SK-N-SH treated with all-trans-retinoic acid at 6 μM for 48 hours (cell line): ENCODE measurements around the gene TSSC4.

ENCODE experiments used
- ATAC-seq: fragments of 200-7000 bp; cut with Tn5 transposase; 3 replicates; pipeline ENCODE4 v1.9.1; 2020; ENCODE audit warnings: mild to moderate bottlenecking, moderate library complexity
- BACH2 ChIP-seq: fragments of 250-450 bp; sonication (Bioruptor Pico); IDR thresholded peaks from 2 replicates; pipeline ENCODE4 v1.9.0; 2021; ENCODE audit warnings: mild to moderate bottlenecking, borderline replicate concordance
- ESRRG ChIP-seq: fragments of 250-450 bp; sonication (Bioruptor Pico); IDR thresholded peaks from 2 replicates; pipeline ENCODE4 v1.6.1; 2021; ENCODE audit warnings: mild to moderate bottlenecking
- OSR1 ChIP-seq: fragments of 250-450 bp; sonication (Bioruptor Pico); IDR thresholded peaks from 2 replicates; pipeline ENCODE4 v1.8.0; 2022; ENCODE audit warnings: moderate library complexity, mild to moderate bottlenecking, inconsistent platforms
- RARB ChIP-seq: fragments of 250-450 bp; sonication (Bioruptor Pico); IDR thresholded peaks from 2 replicates; pipeline ENCODE4 v1.8.0; 2021; ENCODE audit warnings: mild to moderate bottlenecking, moderate library complexity
- ZC3H10 ChIP-seq: fragments of 250-450 bp; sonication (Bioruptor Pico); IDR thresholded peaks from 2 replicates; pipeline ENCODE4 v1.5.1; 2021; ENCODE audit warnings: mild to moderate bottlenecking, moderate library complexity
- ZFP30 ChIP-seq: fragments of 450-650 bp; formaldehyde crosslinking; IDR thresholded peaks from 2 replicates; pipeline ENCODE4 v1.5.0; 2022; ENCODE audit warnings: mild to moderate bottlenecking, moderate library complexity
- ZNF8 ChIP-seq: fragments of 450-650 bp; formaldehyde crosslinking; IDR thresholded peaks from 2 replicates; pipeline ENCODE4 v1.5.0; 2020; ENCODE audit warnings: mild to moderate bottlenecking, moderate library complexity
- TF ChIP-seq, protein P1 (sequence below): fragments of 250-450 bp; sonication (Bioruptor Pico); IDR thresholded peaks from 2 replicates; pipeline ENCODE4 v1.8.0; 2020; ENCODE audit warnings: mild to moderate bottlenecking, moderate library complexity, borderline replicate concordance
- TF ChIP-seq, protein P2 (sequence below): fragments of 250-450 bp; sonication (Bioruptor Pico); IDR thresholded peaks from 2 replicates; pipeline ENCODE4 v1.8.0; 2021; ENCODE audit warnings: low read depth, mild to moderate bottlenecking, moderate library complexity, borderline replicate concordance
- TF ChIP-seq, protein P3 (sequence below): fragments of 250-450 bp; sonication (Bioruptor Pico); IDR thresholded peaks from 2 replicates; pipeline ENCODE4 v1.5.0; 2020; ENCODE audit warnings: mild to moderate bottlenecking, moderate library complexity
- TF ChIP-seq, protein P4 (sequence below): fragments of 250-450 bp; sonication (Bioruptor Pico); IDR thresholded peaks from 2 replicates; pipeline ENCODE4 v1.5.1; 2021; ENCODE audit warnings: mild to moderate bottlenecking, moderate library complexity

TSSC4 gene

DNA sequence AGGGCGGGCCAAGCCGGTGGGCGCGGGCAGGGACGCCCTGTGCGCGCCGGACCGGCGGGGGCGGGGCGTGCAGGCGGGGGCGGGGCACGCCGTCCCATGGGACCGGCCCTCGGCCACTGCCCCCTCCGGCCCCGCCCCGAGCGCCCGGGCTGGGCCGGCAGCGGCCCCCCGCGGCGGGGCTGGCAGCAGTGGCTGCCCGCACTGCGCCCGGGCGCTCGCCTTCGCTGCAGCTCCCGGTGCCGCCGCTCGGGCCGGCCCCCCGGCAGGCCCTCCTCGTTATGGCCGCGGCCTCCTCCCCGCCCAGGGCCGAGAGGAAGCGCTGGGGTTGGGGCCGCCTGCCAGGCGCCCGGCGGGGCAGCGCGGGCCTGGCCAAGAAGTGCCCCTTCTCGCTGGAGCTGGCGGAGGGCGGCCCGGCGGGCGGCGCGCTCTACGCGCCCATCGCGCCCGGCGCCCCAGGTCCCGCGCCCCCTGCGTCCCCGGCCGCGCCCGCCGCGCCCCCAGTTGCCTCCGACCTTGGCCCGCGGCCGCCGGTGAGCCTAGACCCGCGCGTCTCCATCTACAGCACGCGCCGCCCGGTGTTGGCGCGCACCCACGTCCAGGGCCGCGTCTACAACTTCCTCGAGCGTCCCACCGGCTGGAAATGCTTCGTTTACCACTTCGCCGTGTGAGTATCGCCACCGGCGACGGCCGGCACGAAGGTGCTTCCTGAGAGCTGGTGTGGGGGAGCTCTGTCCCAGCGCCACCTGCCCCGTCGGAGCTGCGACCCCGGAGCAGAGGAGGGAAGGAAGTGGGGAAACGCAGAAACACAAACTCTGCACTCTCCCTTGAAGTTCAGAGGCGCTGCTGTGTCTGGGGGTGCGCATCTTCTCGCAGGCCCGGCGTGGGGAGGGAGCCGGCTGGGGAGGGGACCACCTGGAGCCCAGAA lies 44.5 kb downstream of the TSSC4 start, which contains the start of gene KCNQ1 (continued):
- TF ChIP-seq, protein P1, sequence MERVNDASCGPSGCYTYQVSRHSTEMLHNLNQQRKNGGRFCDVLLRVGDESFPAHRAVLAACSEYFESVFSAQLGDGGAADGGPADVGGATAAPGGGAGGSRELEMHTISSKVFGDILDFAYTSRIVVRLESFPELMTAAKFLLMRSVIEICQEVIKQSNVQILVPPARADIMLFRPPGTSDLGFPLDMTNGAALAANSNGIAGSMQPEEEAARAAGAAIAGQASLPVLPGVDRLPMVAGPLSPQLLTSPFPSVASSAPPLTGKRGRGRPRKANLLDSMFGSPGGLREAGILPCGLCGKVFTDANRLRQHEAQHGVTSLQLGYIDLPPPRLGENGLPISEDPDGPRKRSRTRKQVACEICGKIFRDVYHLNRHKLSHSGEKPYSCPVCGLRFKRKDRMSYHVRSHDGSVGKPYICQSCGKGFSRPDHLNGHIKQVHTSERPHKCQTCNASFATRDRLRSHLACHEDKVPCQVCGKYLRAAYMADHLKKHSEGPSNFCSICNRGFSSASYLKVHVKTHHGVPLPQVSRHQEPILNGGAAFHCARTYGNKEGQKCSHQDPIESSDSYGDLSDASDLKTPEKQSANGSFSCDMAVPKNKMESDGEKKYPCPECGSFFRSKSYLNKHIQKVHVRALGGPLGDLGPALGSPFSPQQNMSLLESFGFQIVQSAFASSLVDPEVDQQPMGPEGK (CRISPR knock-in tag), result no peak
- TF ChIP-seq OSR1 (CRISPR knock-in tag), result no peak
- TF ChIP-seq RARB (CRISPR knock-in tag), result no peak
- TF ChIP-seq ZFP30 (CRISPR knock-in tag), result no peak
- no peak for TF ChIP-seq ZC3H10 (CRISPR knock-in tag)
- TF ChIP-seq, protein P2, sequence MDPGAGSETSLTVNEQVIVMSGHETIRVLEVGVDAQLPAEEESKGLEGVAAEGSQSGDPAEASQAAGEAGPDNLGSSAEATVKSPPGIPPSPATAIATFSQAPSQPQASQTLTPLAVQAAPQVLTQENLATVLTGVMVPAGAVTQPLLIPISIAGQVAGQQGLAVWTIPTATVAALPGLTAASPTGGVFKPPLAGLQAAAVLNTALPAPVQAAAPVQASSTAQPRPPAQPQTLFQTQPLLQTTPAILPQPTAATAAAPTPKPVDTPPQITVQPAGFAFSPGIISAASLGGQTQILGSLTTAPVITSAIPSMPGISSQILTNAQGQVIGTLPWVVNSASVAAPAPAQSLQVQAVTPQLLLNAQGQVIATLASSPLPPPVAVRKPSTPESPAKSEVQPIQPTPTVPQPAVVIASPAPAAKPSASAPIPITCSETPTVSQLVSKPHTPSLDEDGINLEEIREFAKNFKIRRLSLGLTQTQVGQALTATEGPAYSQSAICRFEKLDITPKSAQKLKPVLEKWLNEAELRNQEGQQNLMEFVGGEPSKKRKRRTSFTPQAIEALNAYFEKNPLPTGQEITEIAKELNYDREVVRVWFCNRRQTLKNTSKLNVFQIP (CRISPR knock-in tag), result no peak
- no peak for TF ChIP-seq ZNF8 (CRISPR knock-in tag)
- TF ChIP-seq, protein P3, sequence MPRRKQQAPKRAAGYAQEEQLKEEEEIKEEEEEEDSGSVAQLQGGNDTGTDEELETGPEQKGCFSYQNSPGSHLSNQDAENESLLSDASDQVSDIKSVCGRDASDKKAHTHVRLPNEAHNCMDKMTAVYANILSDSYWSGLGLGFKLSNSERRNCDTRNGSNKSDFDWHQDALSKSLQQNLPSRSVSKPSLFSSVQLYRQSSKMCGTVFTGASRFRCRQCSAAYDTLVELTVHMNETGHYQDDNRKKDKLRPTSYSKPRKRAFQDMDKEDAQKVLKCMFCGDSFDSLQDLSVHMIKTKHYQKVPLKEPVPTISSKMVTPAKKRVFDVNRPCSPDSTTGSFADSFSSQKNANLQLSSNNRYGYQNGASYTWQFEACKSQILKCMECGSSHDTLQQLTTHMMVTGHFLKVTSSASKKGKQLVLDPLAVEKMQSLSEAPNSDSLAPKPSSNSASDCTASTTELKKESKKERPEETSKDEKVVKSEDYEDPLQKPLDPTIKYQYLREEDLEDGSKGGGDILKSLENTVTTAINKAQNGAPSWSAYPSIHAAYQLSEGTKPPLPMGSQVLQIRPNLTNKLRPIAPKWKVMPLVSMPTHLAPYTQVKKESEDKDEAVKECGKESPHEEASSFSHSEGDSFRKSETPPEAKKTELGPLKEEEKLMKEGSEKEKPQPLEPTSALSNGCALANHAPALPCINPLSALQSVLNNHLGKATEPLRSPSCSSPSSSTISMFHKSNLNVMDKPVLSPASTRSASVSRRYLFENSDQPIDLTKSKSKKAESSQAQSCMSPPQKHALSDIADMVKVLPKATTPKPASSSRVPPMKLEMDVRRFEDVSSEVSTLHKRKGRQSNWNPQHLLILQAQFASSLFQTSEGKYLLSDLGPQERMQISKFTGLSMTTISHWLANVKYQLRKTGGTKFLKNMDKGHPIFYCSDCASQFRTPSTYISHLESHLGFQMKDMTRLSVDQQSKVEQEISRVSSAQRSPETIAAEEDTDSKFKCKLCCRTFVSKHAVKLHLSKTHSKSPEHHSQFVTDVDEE, result no peak
- TF ChIP-seq, all 23 proteins: peak for 0

DNA sequence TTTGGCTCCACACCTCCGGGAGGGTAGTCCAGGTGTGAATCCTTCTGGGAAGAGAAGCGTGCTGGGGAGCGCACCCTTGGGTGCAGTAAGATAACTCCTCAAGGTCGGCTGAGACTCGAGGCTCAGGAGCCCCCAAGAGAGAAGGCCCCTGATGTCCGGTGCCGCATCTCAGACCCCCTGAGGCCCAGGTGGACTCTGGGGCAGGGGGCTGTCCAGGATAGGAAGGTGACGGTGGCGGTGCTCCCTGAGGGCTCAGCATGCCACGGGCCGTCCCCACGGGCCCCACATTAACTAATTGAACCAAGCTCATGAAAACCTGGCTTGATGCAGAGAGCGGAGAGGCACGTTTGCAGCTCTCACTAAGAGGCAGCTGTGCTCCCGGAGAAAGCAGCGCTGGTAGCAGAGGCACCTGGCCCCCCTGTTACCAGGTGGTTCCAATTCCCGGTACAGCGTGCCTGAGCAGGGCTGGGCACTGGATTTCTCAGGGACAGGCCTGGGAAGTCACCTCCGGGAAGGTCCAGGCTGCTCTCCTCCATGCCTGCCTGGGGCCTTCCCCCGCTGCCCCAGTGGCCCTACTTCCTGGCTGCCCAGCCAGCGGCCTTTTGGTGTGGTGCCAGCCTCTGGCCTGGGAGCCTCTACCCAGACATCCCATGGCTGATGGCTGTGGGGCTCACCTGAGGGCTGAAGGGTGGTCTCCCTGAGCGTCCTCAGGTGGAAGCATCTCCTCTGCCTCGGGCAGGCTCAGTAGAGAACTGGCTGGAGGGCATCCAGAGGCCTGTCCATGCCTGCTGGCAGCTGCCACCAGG lies 45.4 kb downstream of the TSSC4 start:
- TF ChIP-seq, protein P1 (CRISPR knock-in tag), result no peak
- TF ChIP-seq, protein P3, result no peak
- no peak for TF ChIP-seq ESRRG (CRISPR knock-in tag)
- TF ChIP-seq, protein P4, sequence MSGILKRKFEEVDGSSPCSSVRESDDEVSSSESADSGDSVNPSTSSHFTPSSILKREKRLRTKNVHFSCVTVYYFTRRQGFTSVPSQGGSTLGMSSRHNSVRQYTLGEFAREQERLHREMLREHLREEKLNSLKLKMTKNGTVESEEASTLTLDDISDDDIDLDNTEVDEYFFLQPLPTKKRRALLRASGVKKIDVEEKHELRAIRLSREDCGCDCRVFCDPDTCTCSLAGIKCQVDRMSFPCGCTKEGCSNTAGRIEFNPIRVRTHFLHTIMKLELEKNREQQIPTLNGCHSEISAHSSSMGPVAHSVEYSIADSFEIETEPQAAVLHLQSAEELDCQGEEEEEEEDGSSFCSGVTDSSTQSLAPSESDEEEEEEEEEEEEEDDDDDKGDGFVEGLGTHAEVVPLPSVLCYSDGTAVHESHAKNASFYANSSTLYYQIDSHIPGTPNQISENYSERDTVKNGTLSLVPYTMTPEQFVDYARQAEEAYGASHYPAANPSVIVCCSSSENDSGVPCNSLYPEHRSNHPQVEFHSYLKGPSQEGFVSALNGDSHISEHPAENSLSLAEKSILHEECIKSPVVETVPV (CRISPR knock-in tag), result no peak
- TF ChIP-seq BACH2 (CRISPR knock-in tag), result no peak
- no peak for TF ChIP-seq ZC3H10 (CRISPR knock-in tag)
- no peak for ATAC-seq
